ENCODE measurements around the gene AMY2B.
"Not testable (repeated sequence)": the region's sequence is repeated elsewhere in the genome, so short reads cannot be mapped to it uniquely, and the experiment has no call there.

AMY2B gene

DNA sequence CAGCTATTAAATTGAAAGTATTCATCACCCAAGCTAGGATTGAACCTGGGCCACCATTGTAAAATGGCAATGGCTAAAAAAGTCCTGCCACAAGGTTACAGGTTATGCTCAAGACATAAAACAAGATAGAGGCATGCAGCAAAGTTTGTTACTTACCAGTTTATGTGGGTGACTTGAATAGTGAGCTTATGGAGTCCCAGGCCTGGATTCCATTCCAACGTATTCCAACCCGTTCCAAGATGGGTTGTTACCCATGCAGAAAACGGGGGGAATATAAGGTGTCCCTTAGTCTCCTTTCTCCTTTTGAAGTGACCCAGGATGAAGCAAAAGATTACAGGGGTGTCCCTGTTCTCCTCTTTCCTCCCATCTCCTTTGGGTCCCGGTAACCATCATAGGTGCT lies 56.0 kb downstream of the AMY2B start:
- FAIRE-seq, result not testable (repeated sequence)

Measured in islet of Langerhans (tissue), 1 donor.